Neural crest cell (in vitro differentiated cells): ENCODE results near the gene ADD1. TPM values are rescaled to one million over a fixed set of nuclear protein-coding genes. Genes with fewer than 3 reads are reported as not detected.

Experiments used
- DNase-seq: peaks from one replicate; pipeline ENCODE4 v3.0.0; 2021; ENCODE audit warnings: low read depth, mixed read lengths, low spot score
- H3K27ac Mint-ChIP-seq: one replicate; pipeline ENCODE4 v1.8.0; 2021; ENCODE audit warnings: mild to moderate bottlenecking, mixed read lengths; ENCODE audit not compliant: unreplicated experiment
- H3K27me3 Mint-ChIP-seq: 2 replicates; pipeline ENCODE4 v1.8.0; 2021; ENCODE audit warnings: low read depth, mild to moderate bottlenecking, mixed read lengths
- H3K36me3 Mint-ChIP-seq: 2 replicates; pipeline ENCODE4 v1.8.0; 2021; ENCODE audit warnings: low read depth, mild to moderate bottlenecking, mixed read lengths
- H3K4me1 Mint-ChIP-seq: 2 replicates; pipeline ENCODE4 v1.8.0; 2021; ENCODE audit warnings: mixed read lengths
- H3K4me3 Mint-ChIP-seq: one replicate; pipeline ENCODE4 v1.8.0; 2021; ENCODE audit warnings: mild to moderate bottlenecking, mixed read lengths
- H3K9me3 Mint-ChIP-seq: 2 replicates; pipeline ENCODE4 v1.8.0; 2021; ENCODE audit warnings: mixed read lengths
- CTCF ChIP-seq: fragments of 200-600 bp; sonication (generic); conservative IDR thresholded peaks from 2 replicates; pipeline ENCODE4 v1.5.0; 2021; ENCODE audit warnings: antibody characterized with exemption, mild to moderate bottlenecking
- total RNA-seq: library from RNA; stranded (reverse); gene quantifications from 2 replicates; pipeline ENCODE4 v1.2.1, GENCODE V29; 2021

The ADD1 gene
- total RNA-seq, 1 donor from 2014 or later: 230 TPM

DNA sequence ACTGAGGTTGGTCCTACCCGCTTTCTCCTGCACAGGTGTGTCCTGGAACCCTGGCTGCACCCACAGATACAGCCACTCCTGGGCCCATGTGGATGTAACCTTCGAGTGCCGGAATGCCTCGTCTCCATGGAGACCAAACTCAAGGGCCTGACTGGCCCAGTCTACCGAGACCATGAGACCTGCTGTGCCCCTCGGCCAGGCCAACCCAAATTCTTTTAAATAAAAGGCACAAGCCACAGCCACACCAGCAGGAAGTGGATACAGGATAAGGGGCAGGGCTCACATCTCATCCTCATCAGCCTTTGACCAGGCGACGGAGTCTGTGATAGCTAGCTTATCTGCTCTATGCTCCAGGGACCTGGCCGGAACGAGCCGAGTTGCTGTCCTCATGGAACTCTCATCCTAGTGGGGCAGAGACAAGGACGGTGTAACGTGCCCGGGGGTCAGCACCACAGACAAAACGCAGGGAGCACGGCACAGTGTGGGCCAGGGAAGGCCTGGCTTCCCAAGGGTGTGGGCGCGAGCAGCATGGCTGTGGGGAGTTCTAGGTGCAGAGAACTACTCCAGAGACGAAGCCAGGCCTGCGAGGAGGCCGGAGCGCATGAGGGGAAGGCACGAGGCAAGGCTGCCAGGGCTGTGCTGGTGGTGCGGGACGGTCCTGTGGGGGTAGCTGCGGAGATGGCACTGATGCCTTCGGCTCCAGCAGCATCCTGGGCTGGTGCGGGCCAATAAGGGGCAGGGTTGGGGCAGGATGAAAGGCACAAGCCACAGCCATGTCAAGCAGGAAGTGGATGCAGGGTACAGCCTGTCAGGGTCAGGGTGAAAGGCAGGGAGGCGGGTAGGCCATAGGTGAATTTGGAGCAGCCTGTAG is 96.9 kb downstream of the ADD1 start:
- H3K4me1 Mint-ChIP-seq: peaks cover 16% of the 10 kb centered on the region
- no peak for TF ChIP-seq CTCF
- H3K9me3 Mint-ChIP-seq: no peaks in the 10 kb centered on the region
- H3K36me3 Mint-ChIP-seq: no peaks in the 10 kb centered on the region
- no peak overlapping the region for H3K27ac Mint-ChIP-seq
- H3K4me3 Mint-ChIP-seq: peak overlapping the region; percentile 68
- DNase-seq: no peak
- H3K27me3 Mint-ChIP-seq: no peaks in the 10 kb centered on the region

- Mint-ChIP-seq H3K36me3 (peaks cover 5% of the 10 kb centered on the region), H3K27ac (no peak overlapping the region), H3K9me3 (no peaks in the 10 kb centered on the region), H3K4me3 (peak overlapping the region; percentile 68), H3K4me1 (peaks cover 8% of the 10 kb centered on the region), H3K27me3 (no peaks in the 10 kb centered on the region)
- DNase-seq: no peak
- no peak for TF ChIP-seq CTCF
Observed at GRCh38 chr4:2941138-2942036, 97.7 kb downstream of the ADD1 start.

DNA sequence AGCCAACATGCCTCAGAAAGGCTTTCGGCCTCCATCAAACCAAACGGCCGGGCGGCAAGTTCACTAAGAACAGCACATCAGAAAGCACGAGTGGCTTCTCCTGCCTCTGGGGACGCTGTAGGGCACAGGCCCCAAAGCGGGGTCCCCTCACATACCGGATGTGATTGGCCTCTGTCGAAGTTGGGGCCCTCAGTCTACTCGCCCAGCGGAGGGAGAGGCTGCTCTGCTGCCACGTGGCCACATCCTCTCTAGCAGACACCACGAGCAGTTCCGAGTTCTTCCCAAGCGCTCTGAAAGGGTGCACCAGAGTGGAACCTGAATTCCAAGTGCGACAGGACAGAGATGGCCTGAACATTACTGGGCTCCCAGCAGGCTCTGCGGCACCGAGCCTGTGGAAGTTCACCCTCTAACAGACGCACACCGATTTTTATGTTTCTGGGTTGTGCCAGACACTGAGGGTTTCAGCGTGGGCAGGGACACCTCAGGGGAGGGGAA is 98.4 kb downstream of the ADD1 start:
- peaks cover 1% of the 10 kb centered on the region for H3K4me1 Mint-ChIP-seq

DNA sequence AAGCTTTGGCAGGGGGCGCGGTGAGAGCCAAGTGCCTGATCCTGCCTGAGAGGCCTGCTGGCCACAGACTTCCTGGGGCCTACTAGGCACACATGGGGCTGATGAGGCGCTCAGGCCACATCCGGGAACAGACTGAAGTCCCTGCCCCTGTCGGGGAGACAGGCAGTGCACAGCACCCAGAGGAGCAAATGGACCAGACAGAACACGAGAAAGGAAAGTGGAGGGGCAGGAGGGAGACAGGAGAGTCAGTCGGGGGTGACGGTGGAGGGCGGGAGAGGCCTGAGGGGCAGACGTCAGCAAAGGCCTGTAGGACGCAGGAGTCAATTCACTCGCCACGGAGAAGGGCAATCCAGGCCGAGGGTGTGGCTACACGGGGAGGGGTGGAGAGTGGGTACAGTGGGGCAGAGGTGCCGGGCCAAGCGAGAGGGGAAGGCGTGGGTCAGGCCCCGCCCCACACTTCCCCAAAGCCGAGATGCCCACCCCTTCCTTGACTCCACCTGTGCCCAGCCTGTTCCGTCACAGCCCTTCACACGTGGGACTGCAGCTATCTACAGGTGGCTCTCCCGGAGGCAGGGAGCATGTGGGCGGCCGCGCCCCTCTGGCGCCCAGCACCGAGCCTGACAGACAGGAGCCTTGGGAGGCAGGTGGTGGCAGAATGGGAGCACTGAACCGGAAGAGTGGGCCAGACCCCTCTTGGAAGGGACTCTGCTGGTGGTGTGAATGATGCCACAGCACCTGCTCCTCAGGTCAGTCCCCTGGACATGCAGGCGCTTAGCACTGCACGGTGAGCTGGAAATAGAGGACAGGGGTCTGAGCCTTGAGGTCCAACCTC is 99.1 kb downstream of the ADD1 start:
- H3K4me3 Mint-ChIP-seq: no peak overlapping the region
- H3K27ac Mint-ChIP-seq: peak overlapping the region; percentile 50
- no peak for DNase-seq
- TF ChIP-seq CTCF: no peak
- peaks cover 8% of the 10 kb centered on the region for H3K36me3 Mint-ChIP-seq
- no peaks in the 10 kb centered on the region for H3K4me1 Mint-ChIP-seq
- H3K9me3 Mint-ChIP-seq: no peaks in the 10 kb centered on the region
- H3K27me3 Mint-ChIP-seq: no peaks in the 10 kb centered on the region

More for the DNA sequence above, 98.4 kb downstream of the ADD1 start:
- H3K27me3 Mint-ChIP-seq: no peaks in the 10 kb centered on the region
- no peak overlapping the region for H3K4me3 Mint-ChIP-seq
- H3K27ac Mint-ChIP-seq: peak overlapping the region; percentile 50
- peaks cover 8% of the 10 kb centered on the region for H3K36me3 Mint-ChIP-seq
- H3K9me3 Mint-ChIP-seq: no peaks in the 10 kb centered on the region
- no peak for DNase-seq
- no peak for TF ChIP-seq CTCF
